SK-N-SH (cell line): ENCODE measurements around the gene NCKAP5.
A peak's percentile ranks its signal among the peaks of the same experiment; 100 is the strongest.

Experiments used
- CTCF ChIP-seq: fragments of 200-600 bp; sonication (generic); IDR thresholded peaks from 2 replicates; pipeline ENCODE4 v1.6.1; 2017; ENCODE audit warnings: antibody characterized with exemption, mild to moderate bottlenecking, moderate library complexity
- EP300 ChIP-seq, 2 experiments: IDR thresholded peaks; 2 replicates each; pipeline versions ENCODE4 v1.4.0 to v1.6.1; 2012; ENCODE audit warnings: borderline replicate concordance in 1 of 2, low read depth in 1 of 2, low read length in 1 of 2
- GATA2 ChIP-seq: sonication (generic); formaldehyde crosslinking; IDR thresholded peaks from 2 replicates; pipeline ENCODE4 v1.5.0; 2020; ENCODE audit warnings: mild to moderate bottlenecking, missing genetic modification reagents
- IRF3 ChIP-seq: fragments of 150-350 bp; IDR thresholded peaks from 2 replicates; pipeline ENCODE4 v1.6.1; 2016; ENCODE audit warnings: mild to moderate bottlenecking, low read depth, low read length
- MEF2A ChIP-seq: IDR thresholded peaks from 2 replicates; pipeline ENCODE4 v1.4.0; 2012; ENCODE audit warnings: low read depth, borderline replicate concordance
- MXI1 ChIP-seq: IDR thresholded peaks from 2 replicates; pipeline ENCODE4 v1.6.1; 2012; ENCODE audit warnings: mild to moderate bottlenecking, low read depth, low read length, improper control_type of control experiment
- PBX3 ChIP-seq: IDR thresholded peaks from 2 replicates; pipeline ENCODE4; 2012
- ZBTB33 ChIP-seq: IDR thresholded peaks from 2 replicates; pipeline ENCODE4 v1.4.0; 2012; ENCODE audit warnings: low read depth, borderline replicate concordance

GRCh38 chr2:132757002-132757589 lies 811.2 kb downstream of the NCKAP5 start:
- TF ChIP-seq CTCF (no peak), IRF3 (no peak), PBX3 (peak; percentile 83; the same call in 1 of the 2 replicates), MEF2A (no peak), EP300 (IDR thresholded peaks at IDR 0.05; ENCODE audit: borderline replicate concordance in 1 of 2, low read depth in 1 of 2, low read length in 1 of 2) (peak in 1 of 2 experiments; percentile 47; a peak in 1 of 4 replicates), MXI1 (no peak), ZBTB33 (no peak), GATA2 (CRISPR knock-in tag) (peak; percentile 83)
